HG02763 (cell line): Measurements from ENCODE around the gene HMGCR.
"Not testable (repeated sequence)": the region's sequence is repeated elsewhere in the genome, so short reads cannot be mapped to it uniquely, and the experiment has no call there.

Source experiments
- ATAC-seq: cut with Tn5 transposase; IDR thresholded peaks from one replicate; pipeline ENCODE4 v1.9.1; 2021; ENCODE audit warnings: mild to moderate bottlenecking, moderate library complexity; ENCODE audit not compliant: unreplicated experiment

HMGCR gene

DNA sequence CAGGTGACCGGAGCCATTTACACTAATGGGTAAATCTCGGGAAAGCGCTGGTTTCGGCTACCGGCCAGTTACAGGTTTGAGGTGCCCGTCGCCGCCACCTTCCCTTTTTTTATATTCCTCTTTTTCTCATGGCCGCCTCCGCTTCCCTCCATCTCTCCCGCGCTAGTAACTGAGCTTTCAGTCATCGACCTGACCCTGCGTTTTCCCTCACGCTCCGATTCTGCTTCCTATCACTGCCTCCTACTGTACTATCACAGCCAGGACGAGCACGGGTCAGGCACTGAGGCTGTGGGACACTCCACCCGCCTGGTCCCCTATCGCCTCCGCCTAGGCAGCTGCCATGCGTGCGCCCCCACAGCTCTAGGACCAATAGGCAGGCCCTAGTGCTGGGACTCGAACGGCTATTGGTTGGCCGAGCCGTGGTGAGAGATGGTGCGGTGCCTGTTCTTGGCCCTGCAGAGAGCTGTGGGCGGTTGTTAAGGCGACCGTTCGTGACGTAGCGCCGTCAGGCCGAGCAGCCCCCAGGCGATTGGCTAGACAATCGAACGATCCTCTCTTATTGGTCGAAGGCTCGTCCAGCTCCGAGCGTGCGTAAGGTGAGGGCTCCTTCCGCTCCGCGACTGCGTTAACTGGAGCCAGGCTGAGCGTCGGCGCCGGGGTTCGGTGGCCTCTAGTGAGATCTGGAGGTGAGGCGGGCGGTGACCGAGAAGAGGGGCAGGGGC lies at the start of gene HMGCR:
HMGCR (plus strand) TSS at position 606 of the 722 bp plus-strand sequence. CDS start 5,386 bp downstream, outside the sequence.
- peak; percentile 99 for ATAC-seq

- not testable (repeated sequence) for ATAC-seq
These were observed 45.2 kb upstream of the HMGCR start for GRCh38 chr5:75291844-75292243.

- no peak for ATAC-seq
These were observed 36.9 kb upstream of the HMGCR start for GRCh38 chr5:75300084-75300483.

GRCh38 chr5:75303419-75303818 lies 33.6 kb upstream of the HMGCR start:
- ATAC-seq: no peak

GRCh38 chr5:75304486-75304885 lies 32.5 kb upstream of the HMGCR start:
- not testable (repeated sequence) for ATAC-seq

- ATAC-seq: no peak
These were observed 30.3 kb upstream of the HMGCR start for GRCh38 chr5:75306746-75307145.

DNA sequence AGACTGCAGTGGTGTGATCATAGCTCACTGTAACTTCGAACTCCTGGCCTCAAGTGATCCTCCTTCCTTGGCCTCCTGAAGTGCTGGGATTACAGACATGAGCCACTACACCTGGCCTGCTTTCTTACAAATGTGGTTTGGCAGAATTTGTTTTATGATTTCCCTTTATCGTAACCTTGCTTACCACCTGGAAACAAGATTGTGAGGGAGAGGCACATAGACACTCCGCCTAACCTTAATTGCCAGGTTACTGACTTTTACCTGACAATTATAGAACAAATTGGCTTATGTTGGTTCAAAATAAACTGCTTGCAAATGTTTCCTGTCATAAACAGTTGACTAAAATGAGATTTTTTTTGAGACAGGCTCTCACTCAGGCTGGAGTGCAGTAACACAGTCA lies 26.8 kb upstream of the HMGCR start:
- no peak for ATAC-seq

- not testable (repeated sequence) for ATAC-seq
These were observed 17.9 kb upstream of the HMGCR start for GRCh38 chr5:75319148-75319547.

- ATAC-seq: no peak
These were observed 17.4 kb upstream of the HMGCR start for GRCh38 chr5:75319638-75320037.

DNA sequence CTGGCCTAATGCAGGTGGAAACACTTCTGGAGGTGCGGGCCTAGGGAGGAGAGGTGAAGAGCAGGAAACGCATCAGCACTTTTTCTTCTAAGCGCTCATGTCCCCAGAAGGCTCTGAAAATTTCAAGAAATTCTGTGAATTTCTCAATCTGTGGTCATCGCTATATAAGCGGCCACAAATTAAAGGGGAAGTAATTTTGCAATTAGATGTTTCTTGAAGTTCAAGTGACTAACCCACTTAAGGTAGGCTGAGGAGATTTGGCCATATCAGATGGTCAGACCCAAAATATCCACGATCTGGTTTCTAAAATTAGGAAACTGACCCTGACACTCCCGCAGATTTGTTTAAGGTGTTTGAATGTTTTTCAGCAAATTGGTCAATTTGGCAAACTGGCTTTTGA lies 16.6 kb upstream of the HMGCR start:
- ATAC-seq: no peak

GRCh38 chr5:75322066-75322465 lies 15.0 kb upstream of the HMGCR start:
- no peak for ATAC-seq

- ATAC-seq: no peak
These were observed 12.2 kb upstream of the HMGCR start for GRCh38 chr5:75324791-75325190.

GRCh38 chr5:75325242-75325641 lies 11.8 kb upstream of the HMGCR start:
- no peak for ATAC-seq

- ATAC-seq: no peak
These were observed 6.6 kb upstream of the HMGCR start for GRCh38 chr5:75330404-75330803.

GRCh38 chr5:75331095-75332090 lies 5.6 kb upstream of the HMGCR start:
- no peak for ATAC-seq

GRCh38 chr5:75333759-75334158 lies 3.3 kb upstream of the HMGCR start:
- ATAC-seq: not testable (repeated sequence)

- ATAC-seq: not testable (repeated sequence)
These were observed 2.6 kb upstream of the HMGCR start for GRCh38 chr5:75334413-75334812.

- ATAC-seq: no peak
These were observed 1.5 kb upstream of the HMGCR start for GRCh38 chr5:75335486-75335885.

DNA sequence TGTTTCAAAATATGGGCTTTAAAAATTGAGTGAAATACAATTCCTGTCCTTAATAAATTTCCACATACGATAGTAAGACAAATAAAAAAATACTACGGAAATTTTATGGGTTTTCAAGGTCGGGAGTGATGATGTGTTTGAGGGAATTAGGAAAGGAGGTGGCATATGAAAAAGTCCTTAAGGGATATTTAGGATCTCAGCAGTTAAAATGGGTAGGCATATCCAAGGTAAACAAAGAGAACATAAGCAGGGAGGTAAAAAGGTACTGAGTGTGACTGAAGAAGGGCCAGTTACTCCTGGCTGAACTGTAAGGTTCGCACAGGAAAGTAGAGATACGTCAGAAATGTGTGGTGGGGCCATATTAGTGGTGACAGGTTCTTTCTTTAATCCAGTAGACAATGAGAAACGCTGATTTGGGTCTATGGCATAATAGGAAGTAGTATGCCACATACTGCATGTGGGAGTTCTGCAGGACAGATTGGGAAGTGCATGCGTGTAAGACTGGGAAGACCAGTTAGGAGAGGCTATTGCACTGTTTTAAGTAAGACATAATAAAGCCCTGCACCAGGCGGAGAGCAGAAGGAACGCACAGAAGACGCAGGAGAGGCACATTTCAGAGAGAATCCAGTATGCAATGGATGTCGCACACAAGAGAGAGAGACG lies 937 bp upstream of the HMGCR start:
- no peak for ATAC-seq

DNA sequence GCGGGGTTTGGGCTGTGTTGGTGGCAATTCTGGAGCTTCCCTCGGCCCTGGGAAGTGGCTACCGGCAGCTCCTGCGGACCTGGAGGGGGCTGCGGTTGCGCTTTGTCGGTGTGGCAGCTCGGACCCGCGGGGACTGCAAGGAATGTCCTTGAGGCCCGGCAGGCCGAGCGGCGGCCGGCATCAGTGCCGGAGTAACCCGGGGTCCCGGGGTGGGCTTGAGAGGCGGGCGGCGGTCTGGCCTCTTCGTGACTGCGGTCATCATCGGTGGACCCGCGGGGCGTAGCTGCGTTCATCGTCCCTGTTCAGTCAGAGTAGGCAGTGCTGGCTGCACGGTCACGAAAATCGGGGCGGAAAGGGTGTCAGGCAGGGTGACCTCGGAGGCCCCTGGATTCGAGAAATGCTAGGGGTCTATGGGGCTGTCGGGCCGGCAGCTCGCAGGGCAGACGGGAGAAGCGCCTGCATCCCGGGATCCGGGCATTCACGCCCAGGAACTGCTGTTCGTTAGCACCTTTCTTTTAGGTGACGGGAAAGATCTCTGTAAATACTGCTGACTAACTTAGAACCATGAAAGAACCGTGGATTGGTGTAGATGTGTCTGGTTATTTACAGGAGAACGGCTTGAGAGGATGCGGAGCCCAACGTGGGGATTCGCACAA lies 474 bp downstream of the HMGCR start:
- no peak for ATAC-seq

GRCh38 chr5:75338408-75338807 lies 1.4 kb downstream of the HMGCR start:
- ATAC-seq: no peak
